GM18873 (cell line): ENCODE results near the gene AOX1.
"Not testable (repeated sequence)": the region's sequence is repeated elsewhere in the genome, so short reads cannot be mapped to it uniquely, and the experiment has no call there.

Source experiments
- ATAC-seq: cut with Tn5 transposase; IDR thresholded peaks from one replicate; pipeline ENCODE4 v1.9.1; 2021; ENCODE audit warnings: mild to moderate bottlenecking, moderate library complexity, moderate number of reproducible peaks; ENCODE audit not compliant: unreplicated experiment, low FRiP score

Gene AOX1

GRCh38 chr2:200585730-200586643, at the start of gene AOX1:
TSS of gene AOX1 (plus strand) at chr2:200586014. CDS start at chr2:200586109, 95 bp downstream.
- no peak for ATAC-seq

GRCh38 chr2:200538139-200538538, 47.7 kb upstream of the AOX1 start:
- ATAC-seq: no peak

- ATAC-seq: no peak
Measured at GRCh38 chr2:200540793-200541192, 45.0 kb upstream of the AOX1 start.

- ATAC-seq: not testable (repeated sequence)
Measured at GRCh38 chr2:200566596-200566995, 19.2 kb upstream of the AOX1 start.

GRCh38 chr2:200567932-200568331, 17.9 kb upstream of the AOX1 start:
- ATAC-seq: no peak

GRCh38 chr2:200575957-200576356, 9.9 kb upstream of the AOX1 start:
- no peak for ATAC-seq

GRCh38 chr2:200577027-200577426, 8.8 kb upstream of the AOX1 start:
- no peak for ATAC-seq

- ATAC-seq: no peak
Measured at GRCh38 chr2:200578778-200579177, 7.0 kb upstream of the AOX1 start.

- no peak for ATAC-seq
Measured at GRCh38 chr2:200584639-200585038, 1.2 kb upstream of the AOX1 start.

- no peak for ATAC-seq
Measured at GRCh38 chr2:200585340-200585729, 479 bp upstream of the AOX1 start.

- no peak for ATAC-seq
Measured at GRCh38 chr2:200586644-200586975, 796 bp downstream of the AOX1 start.

- no peak for ATAC-seq
Measured at GRCh38 chr2:200587007-200587616, 1.3 kb downstream of the AOX1 start.

- no peak for ATAC-seq
Measured at GRCh38 chr2:200588076-200588678, 2.4 kb downstream of the AOX1 start.

- ATAC-seq: no peak
Measured at GRCh38 chr2:200590090-200590489, 4.3 kb downstream of the AOX1 start.

GRCh38 chr2:200591308-200591707, 5.5 kb downstream of the AOX1 start:
- no peak for ATAC-seq

GRCh38 chr2:200592406-200593075, 6.7 kb downstream of the AOX1 start:
- no peak for ATAC-seq

GRCh38 chr2:200593905-200594304, 8.1 kb downstream of the AOX1 start:
- no peak for ATAC-seq

GRCh38 chr2:200595913-200596312, 10.1 kb downstream of the AOX1 start:
- ATAC-seq: no peak

- ATAC-seq: no peak
Measured at GRCh38 chr2:200596774-200597570, 11.2 kb downstream of the AOX1 start.

GRCh38 chr2:200599206-200599605, 13.4 kb downstream of the AOX1 start:
- ATAC-seq: no peak
